Hematopoietic multipotent progenitor cell treated with erythropoietin and hydrocortisone succinate and interleukin-3 and kit ligand, for 8 days (in vitro differentiated cells): ENCODE results near the gene WDR33.
"Not testable (repeated sequence)": the region's sequence is repeated elsewhere in the genome, so short reads cannot be mapped to it uniquely, and the experiment has no call there.

Source experiments
- DNase-seq: peaks from one replicate; pipeline ENCODE4 v3.0.0-alpha.2; 2015

WDR33 gene

DNA sequence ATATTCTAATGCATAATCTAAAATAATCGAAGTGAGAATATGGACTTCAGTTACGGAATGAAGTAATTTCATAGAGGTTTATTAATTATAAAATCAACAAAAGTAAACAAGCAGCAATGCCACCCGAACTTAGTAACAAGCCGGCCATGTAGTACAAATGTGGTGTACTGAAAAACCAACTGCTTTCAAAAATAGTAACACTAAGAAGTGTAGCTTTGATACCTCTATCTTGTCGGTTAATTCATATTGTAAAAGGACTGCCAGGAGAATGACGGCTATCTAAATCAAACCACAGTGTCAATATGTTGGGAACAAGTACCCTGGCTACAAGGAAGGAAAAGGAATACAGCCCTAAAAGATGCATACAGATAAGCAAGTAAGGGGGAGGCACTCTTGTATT, 48.5 kb downstream of the WDR33 start:
- no peak for DNase-seq

DNA sequence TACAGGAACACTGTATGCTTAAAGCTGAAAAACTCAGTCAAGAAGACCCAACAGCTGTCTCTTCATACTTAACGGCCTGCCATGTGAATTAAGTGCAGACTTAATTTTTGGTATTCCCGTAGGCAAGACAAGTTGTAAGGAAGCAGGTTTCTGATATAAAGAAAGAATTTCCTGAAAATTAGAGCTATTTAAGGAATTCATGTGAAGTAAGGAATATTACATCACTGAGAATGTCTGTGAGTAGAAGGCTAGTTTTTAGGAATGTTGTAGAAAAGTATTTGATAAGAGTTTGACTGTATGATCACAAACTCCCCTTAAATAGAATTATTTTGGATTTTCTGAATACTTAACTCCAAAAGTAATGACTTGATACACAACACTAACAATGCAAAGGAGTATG, 51.0 kb downstream of the WDR33 start:
- DNase-seq, result no peak

DNA sequence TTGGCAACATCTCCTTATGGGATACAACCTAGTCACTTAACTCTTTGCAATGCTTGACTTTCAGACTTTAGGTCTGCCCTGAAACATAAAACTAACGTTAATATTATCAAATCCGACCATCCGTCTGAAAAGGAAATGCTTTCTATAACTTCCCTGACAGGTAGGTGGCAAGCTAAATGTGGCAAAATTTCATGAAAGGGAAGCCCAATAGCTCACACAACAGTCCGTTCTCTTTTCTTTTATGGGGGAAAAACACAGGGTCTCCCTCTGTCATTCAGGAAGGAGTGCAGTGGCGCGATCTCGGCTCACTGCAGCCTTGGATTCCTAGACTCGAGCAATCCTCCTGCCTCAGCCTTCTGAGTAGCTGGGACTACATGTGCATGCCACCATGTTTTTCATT, 56.8 kb downstream of the WDR33 start:
- DNase-seq, result no peak

DNA sequence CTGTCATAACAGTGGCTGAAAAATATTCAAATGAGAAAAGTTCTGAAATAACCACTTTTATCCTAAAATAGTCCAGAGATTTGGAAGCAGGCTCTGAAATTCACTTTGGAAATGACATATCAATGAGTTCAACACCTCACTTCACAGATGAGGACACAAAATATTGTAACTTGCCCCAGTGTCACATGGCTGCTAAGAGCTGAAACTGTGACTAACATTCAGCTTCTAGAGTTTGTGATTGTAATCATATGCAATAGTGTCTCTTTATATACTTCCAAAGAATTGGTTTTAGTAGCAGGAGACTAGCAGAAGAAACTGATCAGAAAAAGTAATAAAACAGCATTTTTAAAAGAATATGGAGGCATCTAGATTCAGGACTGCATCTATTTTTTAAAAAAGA, 57.6 kb downstream of the WDR33 start:
- no peak for DNase-seq

DNA sequence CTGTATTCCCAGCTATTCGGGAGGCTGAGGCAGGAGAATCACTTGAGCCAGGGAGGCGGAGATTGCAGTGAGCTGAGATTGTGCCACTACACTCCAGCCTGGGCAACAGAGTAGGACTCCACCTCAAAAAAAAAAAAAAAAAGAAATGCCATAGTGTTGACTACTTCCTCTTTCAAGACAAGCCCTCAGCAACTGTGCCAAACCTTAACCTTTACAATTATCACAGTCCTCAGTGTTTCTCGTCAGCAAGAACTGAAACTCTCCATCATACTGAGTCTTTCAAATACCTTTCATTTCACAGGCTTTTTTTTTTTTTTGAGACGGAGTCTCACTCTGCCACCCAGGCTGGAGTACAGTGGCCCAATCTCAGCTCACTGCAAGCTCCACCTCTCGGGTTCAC, 61.4 kb downstream of the WDR33 start:
- DNase-seq, result not testable (repeated sequence)

DNA sequence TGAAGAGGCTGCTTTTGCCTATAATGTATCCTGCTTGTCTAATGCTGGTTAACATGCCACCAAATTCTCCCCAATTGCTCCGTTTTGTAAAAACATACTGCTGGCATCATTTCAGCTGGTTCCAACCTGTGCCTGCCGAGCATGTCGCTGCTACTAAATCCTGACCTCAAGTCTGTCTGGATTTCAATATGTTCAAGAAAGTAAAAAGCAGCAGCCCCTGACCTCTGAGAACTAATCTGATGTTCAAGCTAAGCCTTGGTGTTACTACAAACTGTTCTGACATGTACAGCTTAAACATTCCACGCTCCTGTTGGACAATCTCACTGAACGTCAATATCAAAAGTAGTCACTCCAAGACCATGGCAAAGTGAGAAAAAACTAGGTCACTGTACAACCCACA, 63.4 kb downstream of the WDR33 start:
- DNase-seq, result no peak

DNA sequence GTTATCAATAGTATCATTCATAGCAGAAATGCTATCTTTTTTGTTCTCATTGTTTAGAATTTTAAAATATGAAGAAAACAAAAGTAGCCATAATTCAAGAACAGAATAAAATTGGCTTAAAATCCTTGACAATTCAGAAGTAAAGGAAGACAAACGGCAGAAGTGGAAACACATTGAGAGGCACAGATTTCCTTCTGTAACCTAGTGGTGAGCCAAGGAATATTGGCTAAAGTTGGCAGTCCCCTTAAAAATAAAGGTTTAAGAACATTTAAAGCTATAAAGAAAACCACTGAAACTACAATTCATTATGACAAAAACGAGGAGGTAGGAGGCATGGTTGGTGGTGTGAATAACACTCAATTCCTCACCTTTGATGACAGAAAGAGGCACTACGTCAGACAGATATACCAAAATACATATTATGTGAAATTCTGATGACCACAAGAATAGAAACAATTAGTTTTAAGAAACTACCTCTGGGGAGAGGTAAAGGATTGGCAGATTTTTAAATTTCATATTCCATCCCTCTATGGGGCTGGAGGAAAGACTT, 67.4 kb downstream of the WDR33 start:
- DNase-seq, result no peak

DNA sequence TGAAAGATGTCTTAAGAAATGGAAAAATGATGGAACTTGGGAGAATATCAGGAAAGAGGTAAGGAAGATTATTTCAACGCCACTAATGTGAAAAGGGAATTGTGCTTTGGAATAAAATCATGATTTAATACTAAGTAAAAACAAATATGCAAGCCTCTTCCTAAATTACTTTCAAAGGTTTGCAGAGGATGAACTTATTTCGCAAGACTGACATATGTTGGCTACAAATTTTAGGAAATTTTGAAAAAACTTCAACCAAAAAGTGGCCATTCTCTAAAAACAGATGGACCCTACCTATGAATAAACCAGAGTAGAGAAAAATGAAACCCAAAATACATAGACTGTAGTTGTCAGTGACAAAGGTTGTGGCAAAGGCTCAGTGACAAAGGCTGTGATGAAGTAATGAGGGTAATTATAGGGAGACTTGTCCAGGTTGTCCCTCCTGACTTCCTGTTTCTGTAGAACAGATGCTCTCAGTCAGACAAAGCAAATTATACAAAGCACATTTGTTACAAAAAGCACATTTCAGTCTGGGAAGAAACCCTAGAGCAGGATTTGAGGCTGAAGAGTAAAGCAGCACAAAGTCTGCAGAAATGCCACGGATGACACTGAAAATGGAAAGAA, 70.2 kb downstream of the WDR33 start:
- no peak for DNase-seq

DNA sequence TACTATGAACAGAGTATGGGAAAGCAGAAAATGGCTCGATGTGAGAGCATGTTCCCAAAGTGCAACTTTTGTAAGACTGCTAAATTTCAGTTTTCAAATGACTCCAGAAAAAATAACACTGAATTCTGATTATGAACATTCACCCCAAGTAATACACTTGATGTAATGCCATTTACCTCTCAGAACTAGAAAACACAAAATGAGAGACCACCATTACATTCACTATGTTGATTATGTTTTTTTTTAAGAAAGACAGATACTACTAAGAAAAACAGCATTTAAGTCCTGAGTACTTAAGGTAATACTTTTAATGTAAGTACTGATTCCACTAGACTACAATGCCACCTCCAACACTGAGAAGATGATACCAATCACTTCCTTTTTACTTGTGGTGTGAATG, 71.2 kb downstream of the WDR33 start:
- DNase-seq, result no peak

DNA sequence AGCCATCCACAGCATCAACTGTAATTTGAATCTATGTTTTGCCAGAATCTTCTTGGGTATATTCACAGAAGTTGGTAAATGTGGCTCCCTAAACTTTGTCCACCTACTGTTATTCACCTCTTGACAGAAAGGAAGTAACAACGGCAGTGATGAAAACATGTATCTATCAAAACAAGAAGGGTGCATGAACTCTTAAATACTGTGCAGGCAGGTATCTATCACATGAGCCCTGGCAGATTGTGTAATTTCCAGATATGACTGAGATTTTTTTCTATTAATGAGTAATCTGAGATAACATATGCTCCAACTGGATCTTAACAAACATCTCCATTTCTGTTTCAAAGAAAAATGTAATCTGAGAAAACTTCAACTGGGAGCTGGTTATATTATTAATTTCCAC, 73.1 kb downstream of the WDR33 start:
- DNase-seq, result no peak

DNA sequence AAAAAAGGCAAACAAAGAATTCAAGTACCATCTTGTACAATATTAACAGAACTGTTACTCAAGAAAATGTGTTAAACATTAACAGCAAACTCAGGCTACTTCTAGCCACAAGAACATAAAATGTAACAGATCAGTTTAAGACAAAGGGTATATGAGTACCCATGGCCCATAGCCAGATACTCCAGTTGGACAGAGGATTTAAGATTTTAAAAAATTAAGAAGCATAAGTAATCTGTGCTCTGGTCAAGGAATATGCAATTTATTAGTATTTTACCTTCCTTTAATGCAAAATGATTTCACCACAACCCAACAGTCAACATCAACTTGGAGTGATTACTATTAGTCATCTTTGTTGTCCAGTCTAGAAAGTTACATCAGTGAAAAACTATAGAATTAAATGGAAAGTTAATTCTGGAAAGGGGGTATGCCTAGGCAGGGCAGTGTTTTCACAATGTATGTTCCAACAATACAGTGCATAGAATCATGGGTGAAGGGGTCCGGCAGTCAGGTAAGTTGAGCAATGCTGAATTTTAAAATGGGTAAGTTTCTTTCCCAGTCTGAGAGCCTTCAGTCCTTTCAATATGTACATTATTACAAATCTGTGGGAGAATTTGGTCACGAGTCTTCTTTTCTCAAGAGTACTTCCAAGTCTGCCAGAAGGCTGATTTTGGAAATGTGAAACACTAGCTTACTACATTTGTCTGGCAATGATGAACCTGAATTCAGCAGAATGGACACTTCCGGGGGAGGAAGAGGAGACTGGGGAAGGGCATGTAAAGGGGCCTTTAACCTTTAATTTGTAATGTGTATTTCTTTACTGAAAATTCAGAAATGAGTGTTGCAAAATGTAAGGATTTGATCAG, 75.2 kb downstream of the WDR33 start:
- DNase-seq, result no peak

DNA sequence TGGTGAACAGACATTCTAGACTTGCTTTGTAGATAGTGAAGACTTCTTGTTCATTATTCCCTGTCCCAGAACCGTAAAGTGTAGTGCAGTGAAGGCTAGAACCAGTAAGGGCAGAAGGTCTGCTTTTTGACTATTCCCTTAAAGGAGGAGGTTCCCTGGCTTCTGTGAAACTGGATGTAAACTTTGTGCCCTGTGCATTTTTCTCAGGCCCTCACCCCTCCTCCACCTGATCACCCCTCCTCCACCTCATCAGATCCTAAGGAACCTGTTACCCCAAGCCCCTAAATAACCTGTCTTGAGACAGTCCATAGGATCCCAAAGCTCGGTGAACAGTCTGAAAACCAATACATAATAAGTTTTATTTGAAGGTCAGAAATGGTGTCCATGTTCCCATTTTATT, 75.9 kb downstream of the WDR33 start:
- no peak for DNase-seq

DNA sequence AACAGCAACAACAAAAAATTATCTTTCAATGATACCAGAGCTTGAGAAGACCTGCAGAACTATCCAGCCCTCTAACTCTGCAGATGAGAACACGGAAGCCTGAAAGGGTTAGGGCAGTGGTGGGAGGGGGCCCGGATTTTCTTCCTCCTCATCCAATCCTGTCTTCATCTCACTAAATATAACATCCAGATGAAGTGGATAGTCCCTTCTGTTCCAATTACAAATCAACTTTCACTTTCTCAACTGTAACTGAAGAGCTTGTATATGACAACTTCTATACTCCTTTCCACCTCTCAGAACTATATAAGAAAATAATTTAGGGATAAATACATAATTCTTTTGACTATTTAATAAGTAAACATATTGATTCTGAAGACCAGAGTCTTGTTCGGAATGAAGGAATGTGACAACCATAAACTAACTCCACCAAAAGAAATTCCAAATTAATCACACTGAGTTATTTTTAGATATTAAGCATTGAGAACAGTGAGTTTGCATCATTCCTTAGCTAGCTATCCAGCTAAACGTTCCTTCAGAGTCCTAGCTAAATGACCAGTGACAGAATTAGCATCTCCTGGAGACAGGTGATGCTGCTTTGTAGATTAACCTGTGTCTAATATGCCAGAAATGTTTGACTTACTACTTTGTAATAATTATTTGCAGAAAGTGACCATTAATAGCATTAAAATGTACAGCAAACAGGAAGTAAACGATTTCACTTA, 77.0 kb downstream of the WDR33 start:
- DNase-seq, result no peak

DNA sequence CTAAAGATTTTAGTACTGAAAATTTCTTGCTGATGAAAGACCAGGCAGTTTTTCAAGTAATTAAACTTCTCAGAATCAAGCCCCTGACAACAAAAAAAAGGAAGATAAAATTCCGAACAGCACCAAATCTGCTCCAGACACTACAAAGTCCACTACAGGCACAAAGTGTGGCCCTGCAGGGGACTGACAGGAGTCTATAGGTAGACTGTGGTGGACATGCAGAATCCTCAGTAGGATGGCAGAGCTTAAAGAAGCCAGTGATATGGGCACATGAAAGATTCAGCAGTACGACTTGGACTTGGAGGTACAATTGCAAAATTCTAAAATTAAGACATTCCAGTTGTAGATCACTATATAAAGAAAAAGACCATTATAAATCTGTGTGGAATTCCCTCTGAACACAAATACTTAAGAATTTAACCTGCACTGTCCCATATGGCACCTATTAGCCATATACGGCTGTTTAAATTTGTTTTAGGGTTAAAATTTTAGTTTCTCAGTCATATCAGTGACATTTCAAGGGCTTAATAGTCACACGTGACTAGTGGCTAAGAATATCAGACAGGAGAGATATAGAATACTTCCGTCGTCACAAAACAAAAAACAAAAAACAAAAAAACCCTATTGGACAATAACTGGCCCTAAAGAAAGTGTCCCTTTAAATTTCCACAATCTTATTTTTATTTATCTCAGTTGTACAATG, 77.7 kb downstream of the WDR33 start:
- DNase-seq, result no peak

DNA sequence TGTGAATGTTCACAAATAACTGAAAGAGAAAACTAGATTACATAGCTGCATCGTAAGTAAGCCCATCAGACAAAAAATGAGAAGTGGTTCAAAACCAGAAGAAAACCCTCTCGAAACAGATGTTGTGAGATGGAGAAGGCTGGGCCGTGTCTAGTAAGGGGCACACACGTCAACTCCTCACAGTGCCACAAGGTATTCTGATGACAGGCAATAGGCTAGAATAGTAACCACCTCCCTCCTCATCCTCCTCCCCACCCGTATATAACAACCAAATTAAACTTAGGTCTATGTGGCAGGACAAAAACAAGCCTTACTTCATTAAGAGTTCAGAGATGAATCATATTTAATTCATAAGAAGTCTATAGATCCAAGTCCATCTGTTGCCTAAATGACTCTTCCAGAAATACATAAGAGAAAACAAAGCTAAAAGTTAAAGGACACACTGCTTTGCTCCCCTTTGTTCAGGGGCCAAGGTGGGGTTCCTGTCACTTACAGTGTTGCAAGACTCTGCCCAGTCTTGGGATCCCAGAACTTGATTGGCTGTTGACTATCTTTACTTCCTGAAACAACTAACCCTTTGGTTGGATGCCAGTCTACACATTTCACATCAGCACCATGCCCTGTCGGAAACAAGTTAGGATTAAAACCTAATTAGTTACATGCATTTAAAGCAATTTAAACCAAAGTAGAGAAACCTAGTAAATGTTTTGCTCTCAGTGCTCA, 84.7 kb downstream of the WDR33 start:
- DNase-seq, result no peak

DNA sequence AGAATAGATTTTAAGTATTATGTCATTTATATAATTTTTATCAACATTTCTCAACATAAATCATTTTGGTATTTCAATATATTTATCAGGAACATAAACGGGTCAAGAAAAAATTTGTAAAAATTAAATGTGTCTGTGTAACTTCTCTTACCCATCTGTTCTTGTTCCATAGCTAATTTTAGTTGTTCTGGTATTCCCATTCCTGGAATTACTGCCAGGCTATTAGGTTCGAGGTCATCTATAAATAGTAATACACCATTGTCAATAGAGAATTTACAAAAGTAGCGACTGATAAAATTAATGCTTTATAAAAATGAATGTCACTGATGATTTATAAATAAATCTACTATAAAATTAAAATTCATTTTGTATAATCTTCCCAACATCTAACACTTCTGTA, 88.2 kb downstream of the WDR33 start:
- DNase-seq, result no peak

DNA sequence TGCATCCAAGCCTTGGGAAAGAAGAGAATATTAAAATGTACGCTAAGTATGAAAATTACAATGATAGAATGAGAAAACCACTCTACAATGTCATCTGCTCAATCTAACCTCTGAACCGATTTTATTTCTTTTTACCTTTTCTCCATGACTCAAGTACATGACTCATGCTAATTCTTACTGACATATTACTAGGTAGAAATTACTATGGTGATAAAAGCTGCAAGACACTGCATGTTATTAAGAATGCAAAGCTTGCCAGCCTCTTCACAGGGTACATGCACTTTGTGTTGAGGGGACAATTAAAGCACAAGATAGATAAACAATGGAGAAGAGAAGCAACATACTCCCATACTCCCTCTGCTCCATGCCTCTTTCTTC, 89.0 kb downstream of the WDR33 start:
- DNase-seq, result no peak

DNA sequence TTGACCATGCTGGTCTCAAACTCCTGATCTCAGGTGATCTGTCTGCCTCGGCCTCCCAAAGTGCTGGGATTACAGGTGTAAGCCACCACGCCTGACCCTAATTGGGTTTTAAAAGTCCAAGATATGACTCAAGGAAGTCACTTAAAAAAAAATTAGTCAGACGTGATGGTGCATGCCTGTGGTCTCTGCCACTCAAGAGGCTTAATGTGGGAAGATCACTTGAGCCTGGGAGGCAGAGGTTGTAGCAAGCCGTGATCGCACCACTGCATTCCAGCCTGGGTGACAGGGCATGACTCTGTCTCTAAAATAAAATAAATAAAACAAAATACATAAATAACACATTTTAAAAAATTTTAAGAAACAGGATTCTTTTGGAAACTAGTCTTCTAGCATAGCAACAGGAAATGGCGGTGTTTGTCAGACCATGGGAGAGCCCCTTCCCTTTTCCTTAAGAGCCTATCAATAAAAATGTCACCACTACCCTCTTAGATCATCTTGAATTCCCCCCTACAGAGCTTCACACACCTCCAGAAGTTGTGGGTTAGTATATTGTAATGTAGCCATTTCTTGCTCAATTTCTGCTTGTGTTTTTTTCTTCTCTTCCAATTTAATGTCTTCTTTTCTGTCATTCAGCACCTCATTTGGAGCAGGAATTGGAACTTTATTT, 89.5 kb downstream of the WDR33 start:
- no peak for DNase-seq

DNA sequence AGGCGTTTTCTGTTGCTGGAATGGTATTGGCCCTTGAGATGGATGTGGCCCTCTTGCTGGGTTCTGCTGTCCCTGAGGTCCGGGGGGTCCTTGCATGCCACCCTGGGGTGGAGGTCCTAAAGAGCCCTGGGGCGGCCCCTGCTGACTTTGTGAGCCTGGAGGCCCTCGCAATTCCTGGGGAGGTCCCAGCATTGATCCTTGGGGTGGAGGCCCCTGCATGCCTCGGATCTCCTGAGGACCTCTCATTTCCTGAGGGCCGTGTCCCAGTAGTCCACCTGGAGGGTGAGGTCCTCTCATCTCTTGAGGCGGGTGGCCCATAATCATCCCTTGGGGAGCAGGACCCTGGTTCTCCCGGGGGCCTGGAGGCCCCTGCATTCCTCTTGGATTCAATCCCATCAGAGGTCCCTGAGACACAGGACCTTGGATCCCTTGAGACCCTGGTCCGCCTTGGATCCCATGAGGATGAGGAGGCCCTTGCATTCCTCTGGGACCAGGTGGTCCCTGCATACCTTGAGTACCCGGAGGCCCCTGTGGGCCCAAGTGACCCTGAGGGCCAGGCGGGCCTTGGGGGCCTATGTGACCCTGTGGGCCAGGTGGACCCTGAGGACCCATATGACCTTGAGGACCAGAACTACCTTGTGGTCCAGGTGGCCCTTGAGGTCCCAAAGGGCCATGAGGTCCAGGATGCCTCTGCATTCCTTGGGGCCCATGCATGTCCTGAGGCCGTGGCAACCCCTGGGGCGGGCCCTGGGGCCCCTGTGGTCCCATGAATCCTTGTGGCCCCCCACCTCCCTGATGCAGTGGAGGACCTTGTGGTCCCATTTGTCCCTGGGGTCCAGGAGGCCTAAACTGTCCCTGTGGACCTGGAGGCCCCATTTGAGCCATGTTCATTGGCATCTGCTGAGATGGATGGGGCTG, 91.4 kb downstream of the WDR33 start:
- no peak for DNase-seq

DNA sequence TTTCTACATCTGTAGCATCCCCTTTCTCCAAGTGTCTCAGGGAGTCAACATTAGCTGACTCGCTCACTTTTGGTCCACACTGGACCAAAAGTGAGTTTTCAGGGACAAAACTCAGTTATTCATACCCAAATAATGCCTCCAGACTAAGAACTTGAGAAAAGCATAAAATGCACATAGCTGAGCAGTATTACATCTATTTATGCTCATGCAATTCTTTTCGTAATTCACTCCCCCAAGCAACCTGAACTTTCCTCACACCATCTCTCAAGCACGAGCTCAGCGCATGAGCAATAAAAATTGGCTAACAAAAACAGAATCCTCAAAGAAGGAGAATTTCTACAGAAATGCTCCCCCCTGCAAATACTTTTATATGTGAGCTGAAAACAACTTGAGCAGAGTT, 92.7 kb downstream of the WDR33 start:
- no peak for DNase-seq
